Fibroblast of lung (primary cell): ENCODE measurements around the gene PSMC1. TPM values are rescaled to one million over a fixed set of nuclear protein-coding genes. Genes with fewer than 3 reads are reported as not detected.
"Not testable (repeated sequence)": the region's sequence is repeated elsewhere in the genome, so short reads cannot be mapped to it uniquely, and the experiment has no call there.

Experiments
- DNase-seq, 2 donors: peaks; one replicate each; pipeline versions ENCODE4 v3.0.0 to v3.0.0-alpha.2; 2010; ENCODE audit warnings: low read depth in 2 of 2
- H2AFZ ChIP-seq: 2 replicates; pipeline ENCODE4 v1.5.1; 2012; ENCODE audit warnings: low read length, control low read depth, inconsistent platforms
- H3K27ac ChIP-seq: 2 replicates; pipeline ENCODE4 v1.5.1; 2011; ENCODE audit warnings: low read length, control low read depth; ENCODE audit not compliant: insufficient read depth
- H3K27me3 ChIP-seq: 2 replicates; pipeline ENCODE4 v1.5.1; 2011; ENCODE audit warnings: mild to moderate bottlenecking, low read length; ENCODE audit not compliant: control insufficient read depth, insufficient read depth
- H3K36me3 ChIP-seq: 2 replicates; pipeline ENCODE4 v1.5.1; 2011; ENCODE audit warnings: low read length; ENCODE audit not compliant: control insufficient read depth, insufficient read depth
- H3K4me1 ChIP-seq: 2 replicates; pipeline ENCODE4 v1.5.1; 2011; ENCODE audit warnings: low read length; ENCODE audit not compliant: control insufficient read depth, insufficient read depth; ENCODE audit errors: extremely low read depth
- H3K4me2 ChIP-seq: 2 replicates; pipeline ENCODE4 v1.5.1; 2011; ENCODE audit warnings: low read length, control low read depth; ENCODE audit not compliant: insufficient read depth; ENCODE audit errors: extremely low read depth
- H3K4me3 ChIP-seq, 4 experiments: fragments of 200-600 bp in 1 of 4; sonication (generic) in 1 of 4; replicated peaks in 1 of 4; 2 replicates each; pipeline ENCODE4 v1.5.1; 2011 to 2016; ENCODE audit warnings: low read length in 4 of 4, low read depth in 3 of 4, mild to moderate bottlenecking in 3 of 4, control low read depth in 2 of 4, inconsistent platforms in 1 of 4, mixed read lengths in 1 of 4; ENCODE audit not compliant: insufficient read depth in 1 of 4; ENCODE audit errors: control extremely low read depth in 1 of 4
- H3K79me2 ChIP-seq: 2 replicates; pipeline ENCODE4 v1.5.1; 2012; ENCODE audit warnings: mild to moderate bottlenecking, low read length, inconsistent platforms; ENCODE audit not compliant: control insufficient read depth, insufficient read depth
- H3K9ac ChIP-seq: 2 replicates; pipeline ENCODE4 v1.5.1; 2011; ENCODE audit warnings: mild to moderate bottlenecking, low read length, control low read depth; ENCODE audit not compliant: insufficient read depth
- H3K9me3 ChIP-seq: 2 replicates; pipeline ENCODE4 v1.5.1; 2012; ENCODE audit warnings: low read depth, low read length; ENCODE audit not compliant: control insufficient read depth, insufficient read depth
- H4K20me1 ChIP-seq: 2 replicates; pipeline ENCODE4 v1.5.1; 2011; ENCODE audit warnings: low read length; ENCODE audit not compliant: control insufficient read depth, insufficient read depth; ENCODE audit errors: extremely low read depth
- CTCF ChIP-seq, 2 donors: IDR thresholded peaks in 1 of 2; conservative IDR thresholded peaks in 1 of 2; 1 replicate in 1 of 2; 2 replicates in 1 of 2; pipeline ENCODE4 v1.5.1; 2011 to 2012; ENCODE audit warnings: low read length in 2 of 2, control low read depth in 1 of 2, inconsistent platforms in 1 of 2, low read depth in 1 of 2, mild to moderate bottlenecking in 1 of 2
- EZH2 ChIP-seq: IDR thresholded peaks from 2 replicates; pipeline ENCODE4 v1.5.1; 2012; ENCODE audit warnings: low read length, control low read depth, mild to moderate bottlenecking; ENCODE audit errors: missing control alignments
- polyA plus RNA-seq, 2 donors: library from polyadenylated mRNA; depleted of rRNA in 1 of 2; stranded (reverse) in 1 of 2; unstranded in 1 of 2; fragments of >200 nt; gene quantifications; 2 replicates each; pipeline ENCODE4 v1.2.1, GENCODE V29; 2011 to 2012; ENCODE audit warnings: missing spikeins in 1 of 2
- total RNA-seq: library from RNA; depleted of rRNA; stranded (reverse); fragments of >200 nt; gene quantifications from 2 replicates; pipeline ENCODE4 v1.2.1, GENCODE V29; 2014

The PSMC1 gene
- total and polyA plus RNA-seq, 2 donors (not counting 1 experiment from before 2014, with no cell fraction given): 112 to 274 TPM

GRCh38 chr14:90246936-90247335 lies 9.4 kb upstream of the PSMC1 start:
- Histone ChIP-seq H2AFZ (no peak overlapping the region), H3K36me3 (no peaks in the 10 kb centered on the region), H3K27me3 (no peaks in the 10 kb centered on the region), H3K79me2 (no peaks in the 10 kb centered on the region), H3K4me3 (no peak overlapping the region), H4K20me1 (no peaks in the 10 kb centered on the region), H3K9ac (no peak overlapping the region), H3K4me2 (no peak overlapping the region), H3K4me1 (no peaks in the 10 kb centered on the region), H3K9me3 (no peaks in the 10 kb centered on the region), H3K27ac (no peak overlapping the region)
- no peak for DNase-seq
- TF ChIP-seq EZH2: no peak
- no peak for TF ChIP-seq CTCF (conservative IDR thresholded peaks at IDR 0.05 in 1 of 2, IDR thresholded peaks at IDR 0.05 in 1 of 2; ENCODE audit: low read depth in 1 of 2, low read length in 2 of 2)

- not testable (repeated sequence) for H3K4me3 ChIP-seq
These were observed 8.9 kb upstream of the PSMC1 start for GRCh38 chr14:90247441-90247840.

GRCh38 chr14:90248594-90248993 lies 7.8 kb upstream of the PSMC1 start:
- H3K79me2 ChIP-seq: no peaks in the 10 kb centered on the region
- no peaks in the 10 kb centered on the region for H3K9me3 ChIP-seq
- no peaks in the 10 kb centered on the region for H3K4me1 ChIP-seq
- no peaks in the 10 kb centered on the region for H4K20me1 ChIP-seq
- no peak overlapping the region for H3K27ac ChIP-seq
- H3K36me3 ChIP-seq: no peaks in the 10 kb centered on the region
- H3K9ac ChIP-seq: no peak overlapping the region
- H3K4me3 ChIP-seq: no peak overlapping the region
- no peak for DNase-seq
- no peak for TF ChIP-seq EZH2
- no peak overlapping the region for H2AFZ ChIP-seq
- H3K27me3 ChIP-seq: no peaks in the 10 kb centered on the region
- no peak overlapping the region for H3K4me2 ChIP-seq

More at GRCh38 chr14:90247441-90247840, 8.9 kb upstream of the PSMC1 start:
- not testable (repeated sequence) for H2AFZ ChIP-seq, H3K4me1 ChIP-seq, H3K36me3 ChIP-seq, H3K79me2 ChIP-seq, H3K9ac ChIP-seq, H3K27me3 ChIP-seq, DNase-seq, H3K27ac ChIP-seq, H3K9me3 ChIP-seq, H4K20me1 ChIP-seq, H3K4me2 ChIP-seq

- no peaks in the 10 kb centered on the region for H3K4me1 ChIP-seq
- H3K36me3 ChIP-seq: no peaks in the 10 kb centered on the region
- H3K27ac ChIP-seq: no peak overlapping the region
- H2AFZ ChIP-seq: no peak overlapping the region
- H3K79me2 ChIP-seq: peaks cover 25% of the 10 kb centered on the region
- TF ChIP-seq EZH2 (no peak), CTCF (conservative IDR thresholded peaks at IDR 0.05 in 1 of 2, IDR thresholded peaks at IDR 0.05 in 1 of 2; ENCODE audit: low read depth in 1 of 2, low read length in 2 of 2) (no peak)
- no peak for DNase-seq
- no peak overlapping the region for H3K4me2 ChIP-seq
- H3K9ac ChIP-seq: no peak overlapping the region
- no peaks in the 10 kb centered on the region for H3K27me3 ChIP-seq
- no peaks in the 10 kb centered on the region for H3K9me3 ChIP-seq
- H4K20me1 ChIP-seq: no peaks in the 10 kb centered on the region
- no peak overlapping the region for H3K4me3 ChIP-seq
These were observed 2.5 kb upstream of the PSMC1 start for GRCh38 chr14:90253826-90254225.
